ENCODE measurements around the gene TRAPPC1. TPM values are rescaled to one million over a fixed set of nuclear protein-coding genes. Genes with fewer than 3 reads are reported as not detected.

Gene TRAPPC1
- total and polyA plus RNA-seq, 10 donors = 71.1 to 172 (median 114) TPM

GRCh38 chr17:7974638-7975131 lies 42.9 kb upstream of the TRAPPC1 start:
- Histone ChIP-seq H3K36me3 (no peaks in the 10 kb centered on the region), H3K4me3 (no peak overlapping the region), H3K9me3 (peaks cover 0 to 30% (median 25%) of the 10 kb centered on the region in 8 donors), H3K27ac (no peak overlapping the region), H3K4me1 (no peaks in the 10 kb centered on the region), H3K27me3 (replicated peaks in 1 of 7) (peaks cover 0 to 12% (median 0%) of the 10 kb centered on the region in 7 donors)
- DNase-seq = no peak
- TF ChIP-seq POLR2A (IDR thresholded peaks at IDR 0.05) = no peak
- no peak for TF ChIP-seq POLR2AphosphoS5 (IDR thresholded peaks at IDR 0.05)
- intact Hi-C loops (cut with DNase I; ENCODE audit: low total_unique reads) = no loop called here

GRCh38 chr17:7972131-7972785 lies 40.5 kb upstream of the TRAPPC1 start:
- DNase-seq = no peak
- 85 to 98% (median 95%) methylated on average over 8 of the region's 8 CpGs for WGBS, 5 donors
- TF ChIP-seq POLR2AphosphoS5 (IDR thresholded peaks at IDR 0.05) = no peak
- TF ChIP-seq POLR2A (IDR thresholded peaks at IDR 0.05) = no peak
- no peak for TF ChIP-seq CTCF (IDR thresholded peaks at IDR 0.05 in 8 of 11, conservative IDR thresholded peaks at IDR 0.05 in 3 of 11)
- peaks cover 0 to 7% (median 0%) of the 10 kb centered on the region in 6 donors for H3K4me1 ChIP-seq
- H3K4me3 ChIP-seq = no peak overlapping the region
- H3K36me3 ChIP-seq = no peaks in the 10 kb centered on the region
- intact Hi-C loops (cut with DNase I; ENCODE audit: low total_unique reads) = no loop called here
- H3K9me3 ChIP-seq = peaks cover 0 to 30% (median 25%) of the 10 kb centered on the region in 8 donors
- no peak overlapping the region for H3K27ac ChIP-seq
- peaks cover 0 to 12% (median 0%) of the 10 kb centered on the region in 7 donors for H3K27me3 ChIP-seq (replicated peaks in 1 of 7)

- DNase-seq = no peak
- H3K27me3 ChIP-seq (replicated peaks in 1 of 7) = peaks cover 0 to 12% (median 0%) of the 10 kb centered on the region in 7 donors
- H3K27ac ChIP-seq = no peak overlapping the region
- H3K4me1 ChIP-seq = peaks cover 0 to 7% (median 0%) of the 10 kb centered on the region in 6 donors
- no peaks in the 10 kb centered on the region for H3K36me3 ChIP-seq
- H3K9me3 ChIP-seq = peaks cover 0 to 30% (median 25%) of the 10 kb centered on the region in 8 donors
- TF ChIP-seq POLR2A (IDR thresholded peaks at IDR 0.05) = no peak
- TF ChIP-seq POLR2AphosphoS5 (IDR thresholded peaks at IDR 0.05) = no peak
- no peak for TF ChIP-seq CTCF (IDR thresholded peaks at IDR 0.05 in 8 of 11, conservative IDR thresholded peaks at IDR 0.05 in 3 of 11)
- no peak overlapping the region for H3K4me3 ChIP-seq
- WGBS, 5 donors = 57 to 84% (median 80%) methylated on average over 4 of the region's 4 CpGs
- intact Hi-C loops (cut with DNase I; ENCODE audit: low total_unique reads) = no loop called here
Measured at GRCh38 chr17:7971651-7972050, 39.9 kb upstream of the TRAPPC1 start.

GRCh38 chr17:7969433-7969832 lies 37.7 kb upstream of the TRAPPC1 start:
- H3K27me3 ChIP-seq (replicated peaks in 1 of 7) = peaks cover 0 to 12% (median 0%) of the 10 kb centered on the region in 7 donors
- intact Hi-C loops (cut with DNase I; ENCODE audit: low total_unique reads) = no loop called here
- 43 to 82% (median 67%) methylated on average over 6 of the region's 6 CpGs for WGBS, 5 donors
- DNase-seq = no peak
- peak in 1 of 3 donors; percentile 43 for TF ChIP-seq POLR2AphosphoS5 (IDR thresholded peaks at IDR 0.05)
- no peak for TF ChIP-seq CTCF (IDR thresholded peaks at IDR 0.05 in 8 of 11, conservative IDR thresholded peaks at IDR 0.05 in 3 of 11)
- no peak for TF ChIP-seq POLR2A (IDR thresholded peaks at IDR 0.05)
- H3K4me1 ChIP-seq = peaks cover 0 to 7% (median 0%) of the 10 kb centered on the region in 6 donors
- H3K36me3 ChIP-seq = no peaks in the 10 kb centered on the region
- H3K4me3 ChIP-seq = no peak overlapping the region
- peaks cover 0 to 8% (median 8%) of the 10 kb centered on the region in 8 donors for H3K9me3 ChIP-seq
- H3K27ac ChIP-seq = peak overlapping the region in 3 of 8 donors; percentile 74 to 79 (median 78)

All from spleen (tissue), 11 donors.